Endodermal cell (in vitro differentiated cells): ENCODE results near the gene PKLR. TPM values are rescaled to one million over a fixed set of nuclear protein-coding genes. Genes with fewer than 3 reads are reported as not detected.

Experiments used
- DNase-seq: peaks from one replicate; pipeline ENCODE4 v3.0.0-alpha.2; 2017
- H3K27ac ChIP-seq: 2 replicates; pipeline ENCODE4 v1.5.1; 2013; ENCODE audit warnings: mild to moderate bottlenecking, low read depth, low read length, moderate library complexity
- H3K27me3 ChIP-seq: 2 replicates; pipeline ENCODE4 v1.6.1; 2013; ENCODE audit warnings: mild to moderate bottlenecking, low read length, moderate library complexity; ENCODE audit not compliant: insufficient read depth, control insufficient read depth, poor library complexity, severe bottlenecking
- H3K36me3 ChIP-seq: 2 replicates; pipeline ENCODE4 v1.7.0; 2013; ENCODE audit warnings: mild to moderate bottlenecking, low read length, moderate library complexity; ENCODE audit not compliant: control insufficient read depth, insufficient read depth
- H3K4me1 ChIP-seq: one replicate; pipeline ENCODE4 v1.7.0; 2013; ENCODE audit warnings: low read length; ENCODE audit not compliant: control insufficient read depth, insufficient read depth
- H3K4me3 ChIP-seq: 2 replicates; pipeline ENCODE4 v1.5.1; 2013; ENCODE audit warnings: mild to moderate bottlenecking, low read length, moderate library complexity
- H3K9ac ChIP-seq: 2 replicates; pipeline ENCODE4 v1.6.1; 2013; ENCODE audit warnings: mild to moderate bottlenecking, low read length, moderate library complexity; ENCODE audit not compliant: poor library complexity, severe bottlenecking; ENCODE audit errors: extremely low read depth
- H3K9me3 ChIP-seq: 2 replicates; pipeline ENCODE4 v1.6.1; 2013; ENCODE audit warnings: mild to moderate bottlenecking, low read length, moderate library complexity; ENCODE audit not compliant: control insufficient read depth
- H3K27ac Mint-ChIP-seq: 2 replicates; pipeline ENCODE4 v1.8.0; 2020; ENCODE audit warnings: mixed read lengths
- H3K27me3 Mint-ChIP-seq: 2 replicates; pipeline ENCODE4 v1.8.0; 2021; ENCODE audit warnings: mild to moderate bottlenecking, mixed read lengths; ENCODE audit not compliant: insufficient read depth
- H3K36me3 Mint-ChIP-seq: 2 replicates; pipeline ENCODE4 v1.8.0; 2020; ENCODE audit warnings: low read depth, mixed read lengths
- H3K4me1 Mint-ChIP-seq: 2 replicates; pipeline ENCODE4 v1.8.0; 2020; ENCODE audit warnings: mixed read lengths
- H3K4me3 Mint-ChIP-seq: 2 replicates; pipeline ENCODE4 v1.8.0; 2020; ENCODE audit warnings: mild to moderate bottlenecking, moderate library complexity, mixed read lengths
- H3K9me3 Mint-ChIP-seq: 2 replicates; pipeline ENCODE4 v1.8.0; 2020; ENCODE audit warnings: mild to moderate bottlenecking, mixed read lengths
- WGBS, 2 experiments: methylation state at CpG; one replicate each; pipeline versions ENCODE4 v1.1.5 to v1.1.7; 2013; ENCODE audit warnings: missing lambda C conversion rate in 2 of 2, mixed read lengths in 1 of 2; ENCODE audit not compliant: insufficient coverage in 1 of 2, insufficient read length in 1 of 2; 5-methylcytosine and 5-hydroxymethylcytosine counted together
- total RNA-seq, 2 donors: library from RNA; stranded (reverse); fragmentation: NEBNext Ultra II Directional in 1 of 2; extraction: Animal tissue kit (Norgen Biotek cat#: 25700) in 1 of 2; gene quantifications; 2 replicates in 1 of 2; 3 replicates in 1 of 2; pipeline ENCODE4 v1.2.1, GENCODE V29; 2021
- TF ChIP-seq, protein P1 (sequence below): fragments of 200-600 bp; sonication (generic); conservative IDR thresholded peaks from 2 replicates; pipeline ENCODE4 v1.5.0; 2021; ENCODE audit warnings: antibody characterized with exemption, mild to moderate bottlenecking

Gene PKLR
- total RNA-seq, 2 donors from 2014 or later: 0.40 TPM; not detected in 1

DNA sequence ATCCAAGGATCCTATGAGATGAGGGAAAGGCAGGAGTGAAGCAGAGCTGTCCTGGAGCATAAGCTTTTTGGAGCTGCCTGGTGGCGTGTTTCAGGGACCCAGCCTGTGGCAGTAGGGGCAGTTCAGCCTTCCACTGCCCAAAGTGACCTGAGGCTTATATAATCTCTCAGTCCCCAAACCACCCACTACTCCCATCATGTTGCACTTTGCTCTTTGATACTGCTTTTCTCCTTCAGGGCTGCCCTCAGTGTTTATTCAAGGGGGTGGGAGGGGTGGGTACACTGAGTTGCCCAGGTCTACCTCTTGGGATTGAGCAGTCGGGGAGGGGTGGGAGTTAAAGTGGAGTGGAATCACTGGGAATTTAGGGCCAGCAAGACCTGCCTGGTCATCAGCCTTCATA lies 14.7 kb downstream of the PKLR start:
- TF ChIP-seq, protein P1, sequence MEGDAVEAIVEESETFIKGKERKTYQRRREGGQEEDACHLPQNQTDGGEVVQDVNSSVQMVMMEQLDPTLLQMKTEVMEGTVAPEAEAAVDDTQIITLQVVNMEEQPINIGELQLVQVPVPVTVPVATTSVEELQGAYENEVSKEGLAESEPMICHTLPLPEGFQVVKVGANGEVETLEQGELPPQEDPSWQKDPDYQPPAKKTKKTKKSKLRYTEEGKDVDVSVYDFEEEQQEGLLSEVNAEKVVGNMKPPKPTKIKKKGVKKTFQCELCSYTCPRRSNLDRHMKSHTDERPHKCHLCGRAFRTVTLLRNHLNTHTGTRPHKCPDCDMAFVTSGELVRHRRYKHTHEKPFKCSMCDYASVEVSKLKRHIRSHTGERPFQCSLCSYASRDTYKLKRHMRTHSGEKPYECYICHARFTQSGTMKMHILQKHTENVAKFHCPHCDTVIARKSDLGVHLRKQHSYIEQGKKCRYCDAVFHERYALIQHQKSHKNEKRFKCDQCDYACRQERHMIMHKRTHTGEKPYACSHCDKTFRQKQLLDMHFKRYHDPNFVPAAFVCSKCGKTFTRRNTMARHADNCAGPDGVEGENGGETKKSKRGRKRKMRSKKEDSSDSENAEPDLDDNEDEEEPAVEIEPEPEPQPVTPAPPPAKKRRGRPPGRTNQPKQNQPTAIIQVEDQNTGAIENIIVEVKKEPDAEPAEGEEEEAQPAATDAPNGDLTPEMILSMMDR: no peak
- no peak overlapping the region for H3K27ac ChIP-seq
- Mint-ChIP-seq H3K27ac (no peak overlapping the region), H3K9me3 (no peaks in the 10 kb centered on the region), H3K27me3 (peaks cover 2% of the 10 kb centered on the region), H3K4me3 (no peak overlapping the region), H3K4me1 (no peaks in the 10 kb centered on the region), H3K36me3 (no peaks in the 10 kb centered on the region)
- no peak for DNase-seq
- H3K9me3 ChIP-seq: no peaks in the 10 kb centered on the region
- no peaks in the 10 kb centered on the region for H3K27me3 ChIP-seq
- H3K36me3 ChIP-seq: no peaks in the 10 kb centered on the region
- no peaks in the 10 kb centered on the region for H3K4me1 ChIP-seq
- 91 to 100% methylated on average over 2 of the region's 2 CpGs for WGBS, 2 experiments
- no peak overlapping the region for H3K4me3 ChIP-seq
- H3K9ac ChIP-seq: no peak overlapping the region

- H3K9me3 ChIP-seq: no peaks in the 10 kb centered on the region
- no peaks in the 10 kb centered on the region for H3K4me1 ChIP-seq
- H3K27ac ChIP-seq: no peak overlapping the region
- 95% methylated on average over 16 to 18 of the region's 18 CpGs for WGBS, 2 experiments
- Mint-ChIP-seq H3K27ac (no peak overlapping the region), H3K4me1 (no peaks in the 10 kb centered on the region), H3K36me3 (no peaks in the 10 kb centered on the region), H3K4me3 (no peak overlapping the region), H3K9me3 (no peaks in the 10 kb centered on the region), H3K27me3 (no peaks in the 10 kb centered on the region)
- no peak overlapping the region for H3K9ac ChIP-seq
- H3K36me3 ChIP-seq: no peaks in the 10 kb centered on the region
- H3K27me3 ChIP-seq: no peaks in the 10 kb centered on the region
- no peak overlapping the region for H3K4me3 ChIP-seq
- DNase-seq: no peak
- TF ChIP-seq, protein P1: no peak
Measured at GRCh38 chr1:155285631-155286044, 15.6 kb downstream of the PKLR start.

- no peaks in the 10 kb centered on the region for H3K9me3 ChIP-seq
- DNase-seq: no peak
- Mint-ChIP-seq H3K4me1 (no peaks in the 10 kb centered on the region), H3K36me3 (no peaks in the 10 kb centered on the region), H3K27me3 (no peaks in the 10 kb centered on the region), H3K9me3 (no peaks in the 10 kb centered on the region), H3K27ac (no peak overlapping the region), H3K4me3 (no peak overlapping the region)
- H3K36me3 ChIP-seq: no peaks in the 10 kb centered on the region
- no peak overlapping the region for H3K4me3 ChIP-seq
- no peaks in the 10 kb centered on the region for H3K27me3 ChIP-seq
- 95 to 97% methylated on average over 13 to 14 of the region's 14 CpGs for WGBS, 2 experiments
- H3K9ac ChIP-seq: no peak overlapping the region
- H3K4me1 ChIP-seq: no peaks in the 10 kb centered on the region
- TF ChIP-seq, protein P1: no peak
- H3K27ac ChIP-seq: no peak overlapping the region
Measured at GRCh38 chr1:155285063-155285462, 16.2 kb downstream of the PKLR start.
